ENCODE measurements around the gene INO80E.

GRCh38 chr16:29951625-29952365, 44.2 kb upstream of the INO80E start:
- TF ChIP-seq CREB5 (CRISPR knock-in tag; IDR thresholded peaks at IDR 0.05; ENCODE audit: low read depth) (no peak), ZNF565 (CRISPR knock-in tag; conservative IDR thresholded peaks at IDR 0.05; ENCODE audit: low read depth) (no peak), ARNTL (CRISPR knock-in tag; IDR thresholded peaks at IDR 0.05; ENCODE audit: borderline replicate concordance, low read depth) (no peak), BACH2 (CRISPR knock-in tag; IDR thresholded peaks at IDR 0.05; ENCODE audit: borderline replicate concordance) (no peak), PATZ1 (CRISPR knock-in tag; IDR thresholded peaks at IDR 0.05; ENCODE audit: borderline replicate concordance) (no peak), RARB (CRISPR knock-in tag; IDR thresholded peaks at IDR 0.05) (no peak), ZFP3 (CRISPR knock-in tag; IDR thresholded peaks at IDR 0.05) (no peak), OSR1 (CRISPR knock-in tag; IDR thresholded peaks at IDR 0.05) (no peak), ZNF8 (CRISPR knock-in tag; IDR thresholded peaks at IDR 0.05) (no peak), ISL1 (CRISPR knock-in tag; IDR thresholded peaks at IDR 0.05) (no peak), ZFP30 (CRISPR knock-in tag; IDR thresholded peaks at IDR 0.05) (no peak), CSDC2 (CRISPR knock-in tag; IDR thresholded peaks at IDR 0.05) (no peak), ESRRG (CRISPR knock-in tag; IDR thresholded peaks at IDR 0.05) (no peak), ZNF70 (CRISPR knock-in tag; IDR thresholded peaks at IDR 0.05) (no peak)
